GM19452 (cell line): ENCODE results near the gene NEGR1.

Experiments used
- ATAC-seq: cut with Tn5 transposase; IDR thresholded peaks from one replicate; pipeline ENCODE4 v1.9.1; 2021; ENCODE audit not compliant: unreplicated experiment

Gene NEGR1

DNA sequence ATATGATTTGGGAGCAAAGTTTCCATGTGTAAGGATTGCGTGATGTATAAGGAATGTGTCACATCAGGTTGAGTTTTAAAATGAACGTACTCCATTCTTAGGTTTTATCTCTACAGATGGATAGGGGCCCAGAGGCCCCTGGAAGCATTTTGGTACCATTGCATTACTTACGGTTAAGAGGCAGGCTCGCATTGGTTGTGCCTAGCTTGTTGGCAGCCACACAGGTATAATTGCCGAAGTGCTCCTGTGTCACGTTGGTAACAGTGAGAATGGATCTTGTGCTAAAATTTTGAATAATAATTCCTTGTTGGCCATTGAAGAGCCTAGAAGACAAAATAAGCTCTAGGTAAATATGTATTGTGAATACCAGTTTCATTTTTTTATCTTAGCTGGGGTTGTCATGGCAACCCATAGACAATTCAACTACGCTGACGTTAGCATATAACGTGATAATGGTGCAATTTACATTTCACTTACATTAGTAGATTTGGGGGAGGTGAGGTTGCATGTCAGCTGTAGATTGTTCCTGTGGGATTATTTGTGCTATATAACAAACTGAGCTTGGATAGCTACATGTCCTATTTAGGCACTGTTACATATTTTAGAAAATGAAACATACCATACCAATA lies 689.6 kb downstream of the NEGR1 start:
- ATAC-seq: no peak

DNA sequence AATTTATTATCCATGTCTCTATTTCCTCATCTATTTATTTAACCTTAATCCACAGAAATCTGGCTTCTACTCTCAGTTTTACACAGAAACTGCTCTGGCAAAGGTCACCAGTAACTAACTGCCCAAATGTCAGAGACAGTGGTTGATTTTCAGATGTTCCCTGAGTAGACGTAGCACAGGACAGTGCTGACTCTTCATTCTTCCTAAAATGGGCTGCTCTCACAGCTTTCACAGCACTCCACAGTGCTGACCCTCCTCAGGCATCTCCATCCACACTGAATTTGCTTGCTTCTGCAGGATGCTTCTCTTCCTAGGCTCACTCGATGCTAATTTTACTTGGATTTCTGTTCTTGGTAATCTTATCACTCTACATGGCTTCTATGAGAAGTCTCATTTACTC lies 693.3 kb downstream of the NEGR1 start:
- no peak for ATAC-seq

DNA sequence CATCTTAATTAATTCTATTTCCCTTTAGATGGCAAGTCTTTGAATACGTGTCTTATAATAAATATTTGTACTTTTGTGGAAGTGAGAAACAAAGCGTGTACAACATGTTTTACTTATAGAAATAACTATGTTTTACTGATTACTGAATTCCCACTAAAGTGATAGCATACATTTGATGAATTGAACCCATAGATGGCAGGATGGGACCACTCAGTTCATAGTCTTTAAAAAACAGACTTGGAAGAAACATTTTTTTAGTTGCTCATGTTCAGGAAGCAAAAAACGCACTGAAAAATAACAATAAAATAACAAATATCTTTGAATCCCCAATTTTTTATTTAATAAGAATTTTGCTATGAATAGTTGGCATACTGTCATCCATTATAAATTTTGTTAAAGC lies 694.4 kb downstream of the NEGR1 start:
- ATAC-seq: no peak

DNA sequence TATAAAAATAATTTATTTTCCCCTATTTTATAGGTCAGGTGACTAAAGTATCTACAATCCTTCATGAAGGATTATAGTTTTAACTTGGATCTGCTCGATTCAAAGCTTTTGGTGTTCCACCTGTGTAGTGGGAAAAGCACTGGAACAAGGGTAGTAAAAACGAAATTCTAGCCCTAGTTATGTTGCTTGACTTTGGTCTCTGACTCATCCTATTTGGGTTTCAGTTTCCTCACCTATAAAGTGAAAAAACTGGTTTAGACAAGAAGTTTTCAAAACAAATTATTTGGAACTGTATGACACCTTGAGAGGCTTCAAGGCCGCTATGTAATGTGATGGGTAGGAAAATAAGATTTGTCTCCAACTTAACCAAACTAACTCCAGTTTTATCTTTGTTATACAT lies 696.3 kb downstream of the NEGR1 start:
- ATAC-seq: no peak

DNA sequence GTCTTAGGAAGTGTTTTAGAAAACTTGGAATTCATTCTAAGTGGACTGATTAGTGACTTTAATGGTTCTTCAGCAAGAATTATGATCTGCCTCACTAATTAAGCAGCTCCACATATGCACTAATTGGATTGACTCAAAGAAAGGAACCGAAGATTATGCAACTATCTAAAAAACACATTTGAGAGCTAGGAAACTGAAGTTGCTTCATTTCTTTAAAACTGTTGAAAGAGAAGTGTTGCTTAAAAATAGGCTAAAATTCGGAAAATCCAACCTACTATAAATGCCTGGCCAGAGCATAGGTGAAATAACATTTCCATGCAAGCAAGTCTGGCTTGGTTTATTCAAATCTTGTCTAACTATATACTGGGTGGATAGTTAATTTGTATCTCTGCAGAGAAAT lies 698.6 kb downstream of the NEGR1 start:
- ATAC-seq: no peak

DNA sequence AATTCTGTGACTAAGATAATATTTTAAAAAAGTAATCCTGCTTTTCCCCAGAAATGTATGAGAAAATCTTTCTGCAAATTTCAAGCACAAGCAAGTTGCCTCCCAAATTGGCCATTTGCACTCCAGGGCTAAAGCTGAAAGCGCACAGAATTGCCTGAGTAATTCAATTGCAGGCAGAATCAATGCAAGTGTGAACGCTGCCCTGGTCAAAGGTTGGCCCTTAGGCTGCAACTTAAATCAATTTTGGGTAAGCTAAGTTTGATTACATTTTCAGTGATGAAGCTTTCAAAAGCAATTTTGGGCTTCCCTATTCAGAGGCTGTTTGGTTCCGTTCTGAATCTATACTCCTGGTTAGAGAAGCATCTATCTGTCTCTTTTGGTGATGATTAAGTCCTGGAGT lies 699.7 kb downstream of the NEGR1 start:
- no peak for ATAC-seq

DNA sequence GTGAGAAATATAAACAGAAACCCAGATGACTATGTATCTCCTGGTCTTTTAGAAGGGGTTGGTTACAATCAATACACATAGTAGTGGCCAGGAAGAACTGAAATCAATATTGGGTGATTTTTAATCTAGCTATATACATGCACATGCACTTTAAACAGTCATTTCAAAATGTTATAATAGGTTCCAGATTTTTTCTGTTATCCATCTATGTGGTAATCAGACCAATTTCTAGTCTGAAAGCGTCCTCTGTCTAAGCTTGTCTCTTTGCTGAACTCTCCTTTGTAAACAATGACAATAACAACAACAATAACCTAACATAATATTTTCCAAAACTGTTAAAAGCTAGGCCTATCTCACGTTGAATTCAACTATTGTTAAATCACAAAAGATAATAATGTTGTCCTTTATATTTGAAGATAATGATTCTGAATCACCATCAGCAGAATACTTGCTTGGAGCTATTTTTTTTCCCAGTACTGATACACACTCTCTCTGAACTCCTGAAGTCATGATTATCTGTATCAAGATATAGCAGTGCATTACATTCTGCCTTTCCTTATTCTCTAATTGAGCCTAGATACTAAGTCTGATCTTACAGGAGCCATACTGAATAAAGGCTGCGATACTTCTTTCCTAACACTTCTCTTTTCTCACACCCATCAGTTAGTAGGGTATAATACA lies 704.7 kb downstream of the NEGR1 start:
- ATAC-seq: no peak

DNA sequence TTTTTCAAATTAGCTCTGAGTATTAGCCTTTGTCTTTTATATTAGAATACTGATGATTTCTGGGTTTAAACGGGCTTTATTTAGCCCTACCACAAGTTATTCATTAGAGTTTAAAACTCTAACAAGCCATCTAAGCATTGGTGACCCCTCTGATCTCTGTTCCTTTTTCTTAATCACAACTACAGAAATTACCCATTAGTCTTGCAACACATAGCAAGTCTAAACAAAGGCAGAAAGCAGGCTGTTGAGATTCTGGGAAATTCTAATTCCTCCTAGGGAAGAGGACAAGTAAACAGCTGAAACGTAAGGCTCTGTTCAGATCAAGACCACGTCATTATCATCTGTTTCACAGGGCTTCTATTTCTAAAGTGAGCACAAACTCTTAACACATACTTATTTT lies 710.3 kb downstream of the NEGR1 start:
- no peak for ATAC-seq

DNA sequence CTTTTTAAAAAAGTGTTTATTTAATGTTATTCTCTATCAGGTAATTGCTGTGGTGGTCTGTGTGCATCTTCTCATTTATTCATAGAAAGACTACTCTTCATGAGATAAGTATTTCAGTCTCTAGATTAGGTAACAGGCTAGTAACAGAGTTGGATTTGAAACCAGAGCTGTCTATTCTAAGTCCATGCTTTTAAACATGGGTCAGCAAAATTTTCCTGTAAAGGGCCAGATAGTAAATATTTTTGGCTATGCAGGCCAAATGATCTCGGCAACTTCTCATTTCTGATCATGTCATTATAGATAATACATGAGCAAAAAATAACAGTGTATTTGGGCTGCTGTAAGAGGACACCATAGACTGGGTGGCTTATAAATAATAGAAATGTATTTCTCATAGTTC lies 715.9 kb downstream of the NEGR1 start:
- ATAC-seq: no peak

DNA sequence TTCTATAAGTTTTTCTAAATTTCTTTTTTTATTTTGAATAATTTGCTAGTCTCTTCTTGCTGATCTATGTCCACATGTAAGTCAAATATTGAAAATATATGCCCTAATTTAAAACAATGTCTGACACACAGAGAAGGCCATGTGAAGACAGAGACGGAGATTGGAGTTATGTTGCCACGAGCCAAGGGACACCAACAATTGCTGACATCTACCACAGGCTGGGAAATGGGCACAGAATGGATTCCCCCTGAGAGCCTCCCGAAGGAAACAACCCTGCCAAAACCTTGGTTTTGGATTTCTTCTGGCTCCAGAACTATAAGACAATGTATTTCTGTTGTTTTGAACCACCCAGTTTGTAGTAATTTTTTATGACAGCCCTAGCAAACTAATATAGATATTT lies 716.5 kb downstream of the NEGR1 start:
- no peak for ATAC-seq

DNA sequence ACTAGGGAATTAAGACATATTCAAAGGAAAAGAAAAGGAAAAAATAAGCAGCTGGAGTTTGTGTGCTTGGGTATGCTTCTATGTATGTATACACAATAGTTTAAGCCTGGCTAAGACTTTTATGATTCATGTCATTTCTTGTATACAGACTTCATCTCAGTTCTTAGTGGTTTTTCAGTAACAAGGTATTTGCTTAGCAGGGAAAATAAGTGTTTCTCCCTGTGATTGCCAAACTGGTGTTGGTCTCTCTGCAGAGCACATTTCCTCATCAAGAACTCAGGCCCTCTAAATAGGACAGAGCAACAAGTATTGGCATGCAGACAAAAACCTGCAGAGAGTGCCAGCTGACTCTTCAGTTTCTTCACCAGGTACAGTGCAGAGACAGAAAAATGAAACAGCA lies 717.1 kb downstream of the NEGR1 start:
- no peak for ATAC-seq

DNA sequence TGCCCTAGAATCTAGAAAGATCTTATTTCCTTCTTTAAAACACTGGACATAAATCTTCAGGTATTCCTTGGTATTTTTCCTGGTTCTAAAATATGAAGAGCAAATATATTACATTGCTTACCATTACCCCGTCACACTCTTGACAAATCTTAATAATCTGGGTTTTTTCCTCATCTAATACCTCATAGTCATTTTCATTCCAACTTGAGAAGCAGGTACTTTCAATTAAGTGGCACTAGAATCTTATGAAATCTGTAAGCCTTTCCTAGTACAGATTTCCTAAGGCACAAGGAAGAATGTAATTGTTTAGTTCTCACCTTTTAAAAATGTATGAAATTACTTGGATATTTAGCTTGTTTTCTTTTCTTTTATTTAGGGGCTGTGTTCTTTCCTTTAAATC lies 720.0 kb downstream of the NEGR1 start:
- no peak for ATAC-seq

DNA sequence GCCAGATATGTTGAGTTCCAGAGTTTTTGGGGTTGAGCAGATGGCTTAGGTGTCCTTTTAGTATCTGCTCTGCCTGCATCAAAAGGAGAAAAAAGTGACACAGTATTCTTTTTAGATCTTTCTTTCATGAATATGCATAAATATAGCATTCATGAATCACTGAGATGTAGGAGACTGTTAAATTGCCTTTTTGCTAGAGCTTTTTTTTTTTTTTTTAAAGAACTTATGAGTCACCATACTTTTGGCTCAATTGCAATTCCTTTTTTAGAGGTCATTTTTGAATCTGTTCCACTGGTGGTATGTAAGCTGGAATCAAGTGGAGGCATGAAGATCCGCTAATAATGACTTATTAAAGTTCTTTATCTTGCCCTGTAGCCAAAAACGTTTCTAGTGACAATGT lies 720.6 kb downstream of the NEGR1 start:
- no peak for ATAC-seq

DNA sequence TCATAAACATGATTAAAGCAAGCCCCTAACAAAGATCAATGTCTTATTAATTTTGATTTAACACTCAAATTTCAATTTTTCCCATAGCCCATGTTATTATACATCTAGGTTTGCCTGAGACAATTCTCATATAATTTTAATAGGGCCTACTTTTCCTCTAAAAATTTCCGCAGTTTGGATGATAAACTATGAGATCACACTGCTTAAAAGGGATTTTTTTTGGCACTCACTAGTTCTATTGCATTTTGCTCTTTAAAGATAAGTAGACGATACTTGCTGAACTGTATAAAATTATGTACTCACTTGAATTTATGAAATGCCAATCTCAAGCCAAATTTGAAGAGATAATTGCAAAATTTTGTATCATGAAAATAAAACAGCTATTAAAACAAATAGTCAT lies 721.1 kb downstream of the NEGR1 start:
- no peak for ATAC-seq

DNA sequence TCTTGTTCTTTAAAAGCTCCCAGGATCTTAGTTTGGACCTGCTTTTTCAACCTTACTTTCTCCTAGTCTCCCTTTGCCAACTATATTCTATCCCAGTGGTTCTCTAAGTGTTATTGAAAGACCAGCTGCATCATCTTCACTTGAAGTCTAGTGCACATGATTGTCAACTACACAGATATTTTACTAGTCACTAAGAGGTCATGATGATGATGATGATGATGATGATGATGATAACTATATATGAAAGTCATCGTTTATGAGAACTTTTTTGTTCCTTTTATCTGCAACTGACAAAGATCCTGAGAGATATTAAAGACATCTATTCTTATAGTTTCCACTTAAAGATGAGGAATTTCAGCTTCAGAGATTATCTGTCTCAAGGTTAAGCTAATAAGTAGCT lies 722.5 kb downstream of the NEGR1 start:
- ATAC-seq: no peak

DNA sequence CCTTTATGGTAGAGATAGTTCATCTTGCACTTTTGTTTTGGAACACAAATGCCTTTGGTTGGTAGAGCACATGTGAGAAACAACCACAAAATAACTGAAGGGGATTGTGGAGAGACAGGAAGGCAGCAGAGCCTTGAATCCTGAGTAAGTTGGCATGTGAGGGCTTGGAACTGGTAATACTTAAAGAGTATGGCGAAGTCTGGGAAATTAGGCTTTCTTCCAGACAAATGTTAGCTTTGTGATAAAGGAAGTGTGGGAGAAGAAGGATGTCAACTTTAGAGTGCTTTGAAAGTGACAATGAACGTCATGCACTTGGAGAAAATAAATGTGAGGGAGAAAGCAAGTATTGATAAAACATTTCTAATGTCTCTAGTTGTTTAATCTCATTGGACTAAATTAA lies 725.2 kb downstream of the NEGR1 start:
- ATAC-seq: no peak

DNA sequence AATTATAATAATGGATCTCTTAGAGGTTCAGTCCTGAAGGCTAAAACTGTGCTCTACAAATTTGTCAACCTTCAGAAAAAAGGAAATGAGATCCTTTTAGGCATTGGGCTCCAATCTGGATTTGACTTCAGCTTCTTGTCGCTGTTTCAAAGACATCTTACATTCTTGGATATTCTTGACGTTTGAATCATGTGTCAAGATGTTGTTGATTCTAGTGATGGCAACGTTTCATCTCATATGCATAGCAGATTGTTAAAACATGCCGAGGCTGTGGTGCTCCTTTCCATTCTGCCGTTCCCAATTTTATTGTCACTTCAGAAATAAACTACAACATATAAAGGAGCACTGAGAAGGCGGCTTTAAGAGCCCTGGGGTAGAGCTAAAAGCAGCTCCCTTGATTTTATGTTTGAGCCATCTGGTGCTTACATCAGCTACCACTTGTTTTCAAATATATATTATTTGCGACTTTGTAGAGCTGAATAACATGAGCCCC lies 733.9 kb downstream of the NEGR1 start:
- no peak for ATAC-seq

DNA sequence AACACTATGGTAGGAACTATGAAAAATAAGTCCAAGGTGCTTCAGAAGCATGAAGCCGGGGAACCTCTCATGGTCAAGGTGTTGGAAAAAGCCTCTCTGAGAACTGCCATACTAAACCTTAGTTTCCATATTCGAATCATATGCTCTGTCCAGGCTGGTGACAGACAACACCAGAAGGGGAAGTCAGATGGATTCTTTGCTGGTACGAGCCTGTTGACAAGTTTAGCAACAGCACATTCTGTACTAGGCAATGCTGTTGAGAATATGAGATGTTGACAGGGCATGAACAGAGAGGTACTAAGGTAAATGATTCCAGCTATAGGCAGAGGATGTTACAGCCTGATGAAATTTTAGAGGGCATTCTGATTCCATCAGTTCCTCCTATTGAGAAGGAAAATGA lies 740.2 kb downstream of the NEGR1 start:
- ATAC-seq: no peak

DNA sequence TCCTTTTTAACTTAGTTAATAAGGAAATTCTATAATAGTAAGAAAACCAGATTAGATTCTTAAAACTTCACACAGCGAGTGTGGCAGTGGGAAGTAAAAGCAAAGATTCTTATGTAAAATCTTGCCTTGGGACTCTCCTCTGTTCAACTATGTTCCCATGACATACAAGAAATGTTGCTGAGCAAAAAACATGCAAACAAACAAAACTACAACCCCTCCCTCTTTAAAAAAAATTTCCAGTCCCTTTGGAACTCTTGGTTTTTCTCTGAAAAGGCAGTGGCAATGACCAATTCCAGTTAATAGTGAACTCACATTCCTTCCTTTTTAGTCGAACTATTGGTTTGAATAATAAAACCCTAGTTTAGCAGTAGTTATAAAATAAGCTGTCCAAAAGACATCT lies 748.4 kb downstream of the NEGR1 start:
- no peak for ATAC-seq

DNA sequence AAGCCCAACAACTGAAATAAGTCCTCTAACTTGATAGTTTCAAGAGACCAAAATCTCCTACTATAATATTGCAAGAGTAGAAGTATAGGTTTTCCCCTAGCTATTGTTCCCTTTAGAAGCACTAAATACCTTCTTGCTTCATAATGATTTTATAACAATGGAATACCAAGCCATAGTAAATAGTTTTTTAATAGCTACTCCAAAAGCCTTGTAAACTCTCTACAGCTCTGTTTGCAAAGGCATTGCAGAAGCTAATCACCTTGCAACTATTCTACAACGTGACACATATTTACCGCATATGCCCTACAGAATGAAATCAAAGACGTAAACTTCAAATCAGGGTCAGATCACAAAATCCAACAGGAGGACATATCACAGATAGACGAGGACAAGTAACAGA lies 750.0 kb downstream of the NEGR1 start:
- ATAC-seq: no peak

DNA sequence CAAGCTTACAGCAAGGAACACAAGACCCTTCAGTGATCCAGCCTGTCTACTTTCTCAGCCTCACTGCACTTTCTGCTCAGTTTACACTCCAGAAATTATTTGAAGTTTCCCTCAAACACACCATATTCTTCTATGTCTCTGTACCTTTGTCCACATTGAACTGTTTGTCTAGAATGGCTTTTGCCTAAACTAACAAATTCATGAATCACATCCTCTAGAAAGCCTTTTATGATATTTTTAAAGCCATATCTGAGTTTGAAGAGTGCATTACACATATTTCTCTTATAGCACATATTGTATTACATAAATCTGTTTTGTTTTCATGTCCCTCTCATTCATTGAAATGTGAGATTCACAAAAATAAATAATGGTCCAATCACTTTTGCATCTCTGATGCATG lies 755.5 kb downstream of the NEGR1 start:
- no peak for ATAC-seq

DNA sequence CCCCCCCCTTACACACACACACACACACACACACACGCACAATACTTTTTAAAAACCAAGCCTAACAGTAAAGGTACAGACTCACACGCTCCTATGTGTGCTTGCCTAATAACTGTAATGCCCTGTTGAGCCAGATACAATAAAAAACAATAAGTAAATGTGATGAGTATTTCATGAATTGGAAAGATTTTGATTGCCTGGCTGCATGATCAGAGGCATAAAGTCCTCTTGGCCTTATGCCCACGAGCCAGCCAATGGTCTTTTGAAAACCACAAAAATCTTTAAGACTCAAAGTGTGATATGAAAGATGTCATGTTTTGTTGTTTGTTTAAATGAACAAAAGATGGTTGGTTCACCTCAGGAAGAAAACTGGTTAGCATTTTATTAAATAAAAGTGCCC lies 759.6 kb downstream of the NEGR1 start:
- ATAC-seq: no peak

DNA sequence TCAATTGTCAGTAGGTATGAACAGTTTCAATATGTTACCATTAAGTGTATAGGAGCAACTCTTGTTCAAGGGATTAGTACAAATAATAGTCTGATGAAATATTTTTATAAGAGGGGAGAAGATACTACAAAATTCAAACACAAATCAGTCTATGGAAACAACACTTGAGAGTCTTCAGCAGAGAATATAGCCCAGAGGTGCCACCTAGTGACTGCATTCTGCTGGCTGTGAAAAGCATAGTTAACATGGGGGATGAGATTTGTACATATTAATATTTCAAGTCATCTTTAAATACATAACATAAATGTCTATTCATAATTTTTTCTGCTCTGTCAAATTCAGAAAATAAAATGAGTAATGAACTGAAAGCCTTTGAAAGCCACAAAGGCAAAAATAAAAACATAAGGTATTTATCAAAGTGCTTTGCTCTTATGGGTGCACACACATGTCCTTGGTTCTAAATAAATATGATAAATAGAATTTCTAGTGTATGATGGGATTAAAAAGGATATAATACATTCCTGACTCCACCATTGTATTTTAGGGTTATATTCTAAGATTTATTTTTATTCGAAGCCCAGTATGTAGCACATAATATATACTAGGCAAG lies 760.6 kb downstream of the NEGR1 start:
- no peak for ATAC-seq
